HG02571 (cell line): Measurements from ENCODE around the gene CHCHD3.
"Not testable (repeated sequence)": the region's sequence is repeated elsewhere in the genome, so short reads cannot be mapped to it uniquely, and the experiment has no call there.

Experiments used
- ATAC-seq: cut with Tn5 transposase; IDR thresholded peaks from one replicate; pipeline ENCODE4 v1.9.1; 2021; ENCODE audit warnings: mild to moderate bottlenecking, moderate library complexity; ENCODE audit not compliant: unreplicated experiment

CHCHD3 gene

GRCh38 chr7:132910657-132911056 is 171.2 kb downstream of the CHCHD3 start:
- ATAC-seq: no peak

- ATAC-seq: no peak
Observed at GRCh38 chr7:132907380-132907940, 174.4 kb downstream of the CHCHD3 start.

GRCh38 chr7:132906193-132906835 is 175.6 kb downstream of the CHCHD3 start:
- no peak for ATAC-seq

GRCh38 chr7:132905136-132905535 is 176.8 kb downstream of the CHCHD3 start:
- ATAC-seq: not testable (repeated sequence)

GRCh38 chr7:132904209-132904608 is 177.7 kb downstream of the CHCHD3 start:
- ATAC-seq: no peak

GRCh38 chr7:132902294-132902693 is 179.6 kb downstream of the CHCHD3 start:
- ATAC-seq: not testable (repeated sequence)

GRCh38 chr7:132901241-132901640 is 180.6 kb downstream of the CHCHD3 start:
- ATAC-seq: no peak

- ATAC-seq: no peak
Observed at GRCh38 chr7:132899833-132900232, 182.1 kb downstream of the CHCHD3 start.

- ATAC-seq: not testable (repeated sequence)
Observed at GRCh38 chr7:132898641-132899175, 183.2 kb downstream of the CHCHD3 start.

- no peak for ATAC-seq
Observed at GRCh38 chr7:132897093-132897687, 184.7 kb downstream of the CHCHD3 start.

GRCh38 chr7:132895231-132895630 is 186.7 kb downstream of the CHCHD3 start:
- no peak for ATAC-seq

- ATAC-seq: no peak
Observed at GRCh38 chr7:132893560-132893959, 188.3 kb downstream of the CHCHD3 start.

- not testable (repeated sequence) for ATAC-seq
Observed at GRCh38 chr7:132892744-132893143, 189.1 kb downstream of the CHCHD3 start.

GRCh38 chr7:132891554-132891953 is 190.3 kb downstream of the CHCHD3 start:
- ATAC-seq: no peak

GRCh38 chr7:132882714-132883428 is 199.0 kb downstream of the CHCHD3 start:
- ATAC-seq: no peak

- ATAC-seq: no peak
Observed at GRCh38 chr7:132881317-132881716, 200.6 kb downstream of the CHCHD3 start.

- no peak for ATAC-seq
Observed at GRCh38 chr7:132879579-132879978, 202.3 kb downstream of the CHCHD3 start.

GRCh38 chr7:132878204-132878919 is 203.5 kb downstream of the CHCHD3 start:
- ATAC-seq: no peak

GRCh38 chr7:132877573-132877972 is 204.3 kb downstream of the CHCHD3 start:
- ATAC-seq: no peak

GRCh38 chr7:132876576-132876975 is 205.3 kb downstream of the CHCHD3 start:
- no peak for ATAC-seq

- no peak for ATAC-seq
Observed at GRCh38 chr7:132872034-132872433, 209.9 kb downstream of the CHCHD3 start.
